Measurements from ENCODE around the gene GBP2. TPM values are rescaled to one million over a fixed set of nuclear protein-coding genes. Genes with fewer than 3 reads are reported as not detected.

The GBP2 gene
- total and polyA plus RNA-seq, 2 donors (not counting 3 experiments of a cell fraction or from before 2014, with no cell fraction given): 13.1 to 30.2 TPM

DNA sequence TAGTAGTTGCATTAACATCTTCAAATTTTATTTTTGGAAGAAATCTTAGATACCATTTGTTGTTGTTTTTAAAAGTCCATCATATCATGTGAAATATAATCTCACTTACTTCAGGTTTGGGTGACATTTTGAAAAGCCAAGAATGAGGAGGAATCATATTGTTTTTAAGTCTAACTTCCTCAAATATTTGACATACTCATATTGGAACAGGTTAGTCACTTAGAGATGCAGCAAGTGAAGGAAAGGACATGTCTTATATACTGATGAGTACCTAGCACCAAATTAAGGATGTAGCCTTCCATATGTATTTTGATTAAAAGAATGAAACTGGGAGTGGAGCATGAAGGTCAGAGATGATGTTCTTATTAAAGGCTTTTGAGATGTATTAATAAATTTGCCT lies 23.9 kb downstream of the GBP2 start:
- no peak overlapping the region for H3K9ac ChIP-seq (replicated peaks; ENCODE audit: extremely low read depth, insufficient read depth, low read length)
- no peaks in the 10 kb centered on the region for H3K9me1 ChIP-seq (replicated peaks; ENCODE audit: control insufficient read depth, extremely low read depth, insufficient read depth, low read length)
- POLR2A ChIA-PET: no interaction called here
- H3K36me3 ChIP-seq (ENCODE audit: control insufficient read depth in 2 of 2, extremely low read depth in 1 of 2, insufficient read depth in 2 of 2, low read length in 2 of 2): no peaks in the 10 kb centered on the region
- no peak for FAIRE-seq
- no peaks in the 10 kb centered on the region for H3K27me3 ChIP-seq (ENCODE audit: control insufficient read depth in 2 of 2, insufficient read depth in 2 of 2, low read length in 2 of 2)
- TF ChIP-seq MYC (IDR thresholded peaks at IDR 0.05; ENCODE audit: low read depth, low read length): no peak
- no peak for TF ChIP-seq EZH2 (IDR thresholded peaks at IDR 0.05; ENCODE audit: borderline replicate concordance, low read depth, low read length, severe bottlenecking)
- TF ChIP-seq JUN (IDR thresholded peaks at IDR 0.05; ENCODE audit: borderline replicate concordance, insufficient read depth, insufficient read length, low read depth): no peak
- TF ChIP-seq FOS (IDR thresholded peaks at IDR 0.05; ENCODE audit: borderline replicate concordance, insufficient read depth, low read length): no peak
- TF ChIP-seq, protein P1, sequence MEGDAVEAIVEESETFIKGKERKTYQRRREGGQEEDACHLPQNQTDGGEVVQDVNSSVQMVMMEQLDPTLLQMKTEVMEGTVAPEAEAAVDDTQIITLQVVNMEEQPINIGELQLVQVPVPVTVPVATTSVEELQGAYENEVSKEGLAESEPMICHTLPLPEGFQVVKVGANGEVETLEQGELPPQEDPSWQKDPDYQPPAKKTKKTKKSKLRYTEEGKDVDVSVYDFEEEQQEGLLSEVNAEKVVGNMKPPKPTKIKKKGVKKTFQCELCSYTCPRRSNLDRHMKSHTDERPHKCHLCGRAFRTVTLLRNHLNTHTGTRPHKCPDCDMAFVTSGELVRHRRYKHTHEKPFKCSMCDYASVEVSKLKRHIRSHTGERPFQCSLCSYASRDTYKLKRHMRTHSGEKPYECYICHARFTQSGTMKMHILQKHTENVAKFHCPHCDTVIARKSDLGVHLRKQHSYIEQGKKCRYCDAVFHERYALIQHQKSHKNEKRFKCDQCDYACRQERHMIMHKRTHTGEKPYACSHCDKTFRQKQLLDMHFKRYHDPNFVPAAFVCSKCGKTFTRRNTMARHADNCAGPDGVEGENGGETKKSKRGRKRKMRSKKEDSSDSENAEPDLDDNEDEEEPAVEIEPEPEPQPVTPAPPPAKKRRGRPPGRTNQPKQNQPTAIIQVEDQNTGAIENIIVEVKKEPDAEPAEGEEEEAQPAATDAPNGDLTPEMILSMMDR (IDR thresholded peaks at IDR 0.05; ENCODE audit: extremely low read depth in 1 of 2, insufficient read depth in 1 of 2, low read depth in 1 of 2, low read length in 2 of 2): no peak
- no peak for TF ChIP-seq GATA2 (IDR thresholded peaks at IDR 0.05; ENCODE audit: insufficient read depth, insufficient read length, low read depth, low read length)
- TF ChIP-seq POLR2A (IDR thresholded peaks at IDR 0.05; ENCODE audit: low read depth, low read length): no peak
- no peak for TF ChIP-seq POLR2AphosphoS5 (IDR thresholded peaks at IDR 0.05; ENCODE audit: insufficient read depth, low read depth, low read length)
- TF ChIP-seq, protein P2, sequence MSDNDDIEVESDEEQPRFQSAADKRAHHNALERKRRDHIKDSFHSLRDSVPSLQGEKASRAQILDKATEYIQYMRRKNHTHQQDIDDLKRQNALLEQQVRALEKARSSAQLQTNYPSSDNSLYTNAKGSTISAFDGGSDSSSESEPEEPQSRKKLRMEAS (IDR thresholded peaks at IDR 0.05; ENCODE audit: insufficient read depth, insufficient read length): no peak
- no peaks in the 10 kb centered on the region for H3K9me3 ChIP-seq (replicated peaks; ENCODE audit: control insufficient read depth, insufficient read depth, low read length)
- H3K4me1 ChIP-seq (ENCODE audit: control insufficient read depth, extremely low read depth, insufficient read depth, low read length): no peaks in the 10 kb centered on the region
- no peak for DNase-seq (ENCODE audit: low read depth, low spot score)
- H2AFZ ChIP-seq (ENCODE audit: low read depth, low read length): no peak overlapping the region
- H3K4me3 ChIP-seq (replicated peaks in 1 of 3; ENCODE audit: insufficient read depth in 1 of 3, low read depth in 1 of 3, low read length in 3 of 3): no peak overlapping the region
- no peaks in the 10 kb centered on the region for H4K20me1 ChIP-seq (replicated peaks; ENCODE audit: control insufficient read depth, extremely low read depth, insufficient read depth, low read length)
- dilution Hi-C loops (cut with MboI; ENCODE audit: extremely low pct_ligation_motif_present, low sequenced_read_pairs) (no loop called here), intact Hi-C loops (cut with micrococcal nuclease) (no loop called here)
- BruUV-seq (replicated peaks): no TSS peak
- no peak overlapping the region for H3K27ac ChIP-seq (ENCODE audit: insufficient read depth, low read depth, low read length)
- H3K79me2 ChIP-seq (ENCODE audit: control insufficient read depth, insufficient read depth, low read length): no peaks in the 10 kb centered on the region
- CTCF ChIA-PET: no interaction called here
- H3K4me2 ChIP-seq (ENCODE audit: insufficient read depth, low read length): no peak overlapping the region
